Activated T-helper 17 cell treated with anti-CD3 and anti-CD28 coated beads, Interleukin-2, amount 50 U/mL, for 72 hours (primary cell): ENCODE results near the gene PARN. TPM values are rescaled to one million over a fixed set of nuclear protein-coding genes. Genes with fewer than 3 reads are reported as not detected.
A peak's percentile ranks its signal among the peaks of the same experiment; 100 is the strongest.
"Not testable (repeated sequence)": the region's sequence is repeated elsewhere in the genome, so short reads cannot be mapped to it uniquely, and the experiment has no call there.

Experiments
- ATAC-seq: fragments of 150-1000 bp; cut with Tn5 transposase; replicated peaks from 2 replicates; pipeline ENCODE4 v1.10.0; 2021; ENCODE audit warnings: mild to moderate bottlenecking, moderate library complexity
- H3K27ac Mint-ChIP-seq: one replicate; pipeline ENCODE4 v1.8.0; 2022; ENCODE audit warnings: mixed read lengths
- H3K27me3 Mint-ChIP-seq: one replicate; pipeline ENCODE4 v1.8.0; 2022; ENCODE audit warnings: mixed read lengths
- H3K36me3 Mint-ChIP-seq: one replicate; pipeline ENCODE4 v1.8.0; 2022; ENCODE audit warnings: low read depth, mild to moderate bottlenecking, mixed read lengths
- H3K4me1 Mint-ChIP-seq: one replicate; pipeline ENCODE4 v1.8.0; 2022; ENCODE audit warnings: mixed read lengths
- H3K4me3 Mint-ChIP-seq: one replicate; pipeline ENCODE4 v1.8.0; 2022; ENCODE audit warnings: mild to moderate bottlenecking, mixed read lengths
- H3K9me3 Mint-ChIP-seq: one replicate; pipeline ENCODE4 v1.8.0; 2022; ENCODE audit warnings: mixed read lengths
- total RNA-seq, 2 donors: library from RNA; stranded (reverse); gene quantifications; one replicate each; pipeline ENCODE4 v1.2.3, GENCODE V29; 2022

PARN gene
- total RNA-seq, 2 donors from 2014 or later = 28.0 to 46.3 TPM

DNA sequence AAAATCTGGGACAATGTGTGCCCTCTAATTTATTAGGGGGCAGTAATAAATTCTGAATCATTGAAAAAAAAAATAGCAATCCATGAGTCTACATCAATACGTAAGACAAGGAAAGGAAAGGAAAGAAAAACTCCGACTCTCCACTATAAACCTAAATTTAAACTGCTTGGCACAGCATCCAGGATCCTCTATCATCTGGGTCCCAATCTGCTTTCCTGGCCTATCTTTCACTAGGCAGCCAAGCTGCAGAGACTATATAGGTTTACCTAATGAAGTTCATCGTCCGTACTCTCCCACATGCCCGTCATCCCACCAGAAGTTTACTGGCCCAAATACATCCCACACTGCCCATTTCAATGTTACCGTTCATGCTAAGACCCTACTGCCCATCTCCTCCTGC is 179.2 kb downstream of the PARN start:
- H3K27me3 Mint-ChIP-seq = no peaks in the 10 kb centered on the region

GRCh38 chr16:14449790-14450480 is 180.1 kb downstream of the PARN start:
- Mint-ChIP-seq H3K4me1 (no peaks in the 10 kb centered on the region), H3K9me3 (no peaks in the 10 kb centered on the region), H3K4me3 (no peak overlapping the region), H3K27me3 (no peaks in the 10 kb centered on the region), H3K27ac (no peak overlapping the region), H3K36me3 (peaks cover 22% of the 10 kb centered on the region)
- no peak for ATAC-seq

More for the DNA sequence above, 179.2 kb downstream of the PARN start:
- Mint-ChIP-seq H3K4me1 (no peaks in the 10 kb centered on the region), H3K27ac (no peak overlapping the region), H3K36me3 (peaks cover 13% of the 10 kb centered on the region), H3K4me3 (no peak overlapping the region), H3K9me3 (no peaks in the 10 kb centered on the region)
- ATAC-seq = no peak

- Mint-ChIP-seq H3K36me3 (peaks cover 26% of the 10 kb centered on the region), H3K27ac (no peak overlapping the region), H3K9me3 (no peaks in the 10 kb centered on the region), H3K4me3 (no peak overlapping the region), H3K27me3 (no peaks in the 10 kb centered on the region), H3K4me1 (no peaks in the 10 kb centered on the region)
- no peak for ATAC-seq
These were observed 180.7 kb downstream of the PARN start for GRCh38 chr16:14449334-14449733.

- H3K9me3 Mint-ChIP-seq = no peaks in the 10 kb centered on the region
- H3K27me3 Mint-ChIP-seq = no peaks in the 10 kb centered on the region
- no peak overlapping the region for H3K4me3 Mint-ChIP-seq
- no peak overlapping the region for H3K27ac Mint-ChIP-seq
- ATAC-seq = no peak
- H3K36me3 Mint-ChIP-seq = peaks cover 26% of the 10 kb centered on the region
- no peaks in the 10 kb centered on the region for H3K4me1 Mint-ChIP-seq
These were observed 181.2 kb downstream of the PARN start for GRCh38 chr16:14448879-14449278.

DNA sequence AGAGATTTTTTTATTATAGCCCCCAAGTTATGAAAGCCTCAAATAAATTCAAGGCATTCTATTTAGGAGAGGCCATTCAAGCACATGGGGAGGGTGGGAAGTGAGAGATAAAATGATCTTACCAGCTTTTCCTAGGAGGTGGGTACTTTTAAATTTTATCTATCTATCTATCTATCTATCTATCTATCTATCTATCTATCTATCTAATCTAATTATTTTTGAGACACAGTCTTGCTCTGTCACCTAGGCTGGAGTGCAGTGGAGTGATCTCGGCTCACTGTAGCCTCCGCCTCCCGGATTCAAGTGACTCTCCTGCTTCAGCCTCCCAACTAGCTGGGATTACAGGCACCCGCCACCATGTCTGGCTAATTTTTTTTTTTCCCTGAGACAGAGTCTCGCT is 182.3 kb downstream of the PARN start:
- no peak for ATAC-seq
- no peak overlapping the region for H3K4me3 Mint-ChIP-seq
- H3K36me3 Mint-ChIP-seq = peaks cover 33% of the 10 kb centered on the region
- no peaks in the 10 kb centered on the region for H3K4me1 Mint-ChIP-seq
- H3K27me3 Mint-ChIP-seq = no peaks in the 10 kb centered on the region
- H3K9me3 Mint-ChIP-seq = no peaks in the 10 kb centered on the region
- no peak overlapping the region for H3K27ac Mint-ChIP-seq

- peak overlapping the region; percentile 58 for H3K27ac Mint-ChIP-seq
- H3K27me3 Mint-ChIP-seq = no peaks in the 10 kb centered on the region
- no peak overlapping the region for H3K4me3 Mint-ChIP-seq
- no peaks in the 10 kb centered on the region for H3K9me3 Mint-ChIP-seq
- ATAC-seq = no peak
- H3K4me1 Mint-ChIP-seq = no peaks in the 10 kb centered on the region
- H3K36me3 Mint-ChIP-seq = peaks cover 33% of the 10 kb centered on the region
These were observed 183.3 kb downstream of the PARN start for GRCh38 chr16:14446796-14447195.

GRCh38 chr16:14445937-14446715 is 183.9 kb downstream of the PARN start:
- H3K4me3 Mint-ChIP-seq = no peak overlapping the region
- no peaks in the 10 kb centered on the region for H3K9me3 Mint-ChIP-seq
- no peak overlapping the region for H3K27ac Mint-ChIP-seq
- H3K27me3 Mint-ChIP-seq = no peaks in the 10 kb centered on the region
- no peak for ATAC-seq
- peaks cover 33% of the 10 kb centered on the region for H3K36me3 Mint-ChIP-seq
- H3K4me1 Mint-ChIP-seq = no peaks in the 10 kb centered on the region

DNA sequence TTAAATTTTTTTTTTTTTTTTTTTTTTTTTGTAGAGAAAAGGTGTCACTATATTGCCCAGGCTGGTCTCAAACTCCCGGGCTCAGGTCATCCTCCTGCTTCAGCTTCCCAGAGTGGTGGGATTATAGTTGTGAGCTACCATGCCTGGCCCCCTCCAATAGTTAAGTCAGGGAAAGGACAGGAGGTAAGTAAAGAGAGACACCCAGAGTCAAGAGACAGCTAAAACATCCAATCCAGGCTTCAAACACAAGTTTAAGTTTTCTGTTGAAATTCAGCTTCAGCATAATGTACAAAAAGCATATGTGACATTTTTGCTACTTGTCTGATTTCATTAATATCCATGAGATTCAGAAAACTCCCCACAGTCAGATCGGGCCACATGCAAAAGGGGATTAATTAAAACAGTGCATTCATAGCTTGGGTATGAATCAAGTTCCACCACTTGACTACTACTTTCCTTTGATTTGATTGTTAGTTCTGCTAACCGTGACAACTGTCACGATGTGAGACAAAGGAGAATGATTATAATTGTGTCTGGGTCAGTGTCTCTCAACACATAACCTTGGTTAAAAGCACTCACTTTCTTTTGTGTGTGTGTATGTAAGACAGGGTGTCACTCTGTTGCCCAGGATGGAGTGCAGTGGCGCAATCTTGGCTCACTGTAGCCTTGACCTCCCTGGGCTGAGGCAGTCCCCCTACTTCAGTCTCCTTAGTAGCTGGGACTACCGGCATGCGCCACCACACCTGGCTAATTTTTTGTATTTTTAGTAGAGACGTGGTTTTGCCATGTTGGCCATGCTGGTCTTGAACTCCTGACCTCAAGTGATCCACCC is 184.9 kb downstream of the PARN start:
- Mint-ChIP-seq H3K9me3 (no peaks in the 10 kb centered on the region), H3K36me3 (peaks cover 33% of the 10 kb centered on the region), H3K27ac (no peak overlapping the region), H3K27me3 (no peaks in the 10 kb centered on the region), H3K4me3 (no peak overlapping the region), H3K4me1 (no peaks in the 10 kb centered on the region)
- ATAC-seq = no peak

DNA sequence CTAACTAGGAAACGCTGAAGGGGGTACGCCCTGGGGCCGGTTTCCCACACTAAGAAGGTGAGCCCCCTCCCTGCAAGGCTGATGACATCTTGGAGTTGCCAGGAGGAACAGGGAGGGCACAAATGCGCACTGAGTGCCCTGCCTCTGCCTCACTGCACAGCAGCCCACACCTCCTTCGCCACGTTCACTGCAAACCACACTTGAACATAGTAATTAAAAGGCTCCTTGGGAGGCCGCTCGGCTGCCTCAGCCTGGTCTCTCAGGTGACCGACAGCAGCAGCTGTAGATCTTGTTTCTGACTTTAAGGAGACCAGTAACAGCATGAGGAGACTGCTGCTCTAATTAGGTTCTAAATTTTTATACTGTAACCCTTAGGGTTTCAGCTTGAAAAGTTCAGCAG is 188.5 kb downstream of the PARN start:
- H3K27me3 Mint-ChIP-seq, H3K27ac Mint-ChIP-seq, ATAC-seq, H3K9me3 Mint-ChIP-seq, H3K4me3 Mint-ChIP-seq, H3K4me1 Mint-ChIP-seq: not testable (repeated sequence)
- H3K36me3 Mint-ChIP-seq = peaks cover 31% of the 10 kb centered on the region

GRCh38 chr16:14438256-14438655 is 191.8 kb downstream of the PARN start:
- H3K27ac Mint-ChIP-seq = peak overlapping the region; percentile 34

DNA sequence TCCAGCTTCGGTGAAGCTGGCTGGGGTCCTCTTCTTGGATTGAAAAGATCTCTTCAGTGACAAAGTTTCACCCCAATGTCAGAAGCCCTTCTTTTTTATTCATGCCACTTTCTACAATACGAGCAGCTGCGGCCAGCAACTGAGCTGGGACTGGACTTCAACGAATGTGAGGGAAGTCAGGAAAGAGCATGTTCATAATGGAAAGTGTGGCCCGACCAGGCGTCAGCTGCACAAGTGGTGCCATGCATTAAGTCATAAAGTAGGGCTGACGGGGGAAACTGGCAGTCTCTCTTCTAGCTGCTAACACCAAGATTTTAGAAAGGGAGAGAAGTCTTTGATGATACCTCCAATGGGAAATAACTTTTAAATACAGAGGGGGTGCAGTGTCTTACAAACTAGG is 192.6 kb downstream of the PARN start:
- H3K36me3 Mint-ChIP-seq = peaks cover 32% of the 10 kb centered on the region
- H3K4me1 Mint-ChIP-seq = no peaks in the 10 kb centered on the region
- no peaks in the 10 kb centered on the region for H3K27me3 Mint-ChIP-seq
- no peak overlapping the region for H3K4me3 Mint-ChIP-seq
- H3K9me3 Mint-ChIP-seq = no peaks in the 10 kb centered on the region
- no peak for ATAC-seq
- H3K27ac Mint-ChIP-seq = peak overlapping the region; percentile 34

More at GRCh38 chr16:14438256-14438655, 191.8 kb downstream of the PARN start:
- Mint-ChIP-seq H3K27me3 (no peaks in the 10 kb centered on the region), H3K4me1 (no peaks in the 10 kb centered on the region), H3K9me3 (no peaks in the 10 kb centered on the region), H3K36me3 (peaks cover 31% of the 10 kb centered on the region), H3K4me3 (no peak overlapping the region)
- no peak for ATAC-seq

DNA sequence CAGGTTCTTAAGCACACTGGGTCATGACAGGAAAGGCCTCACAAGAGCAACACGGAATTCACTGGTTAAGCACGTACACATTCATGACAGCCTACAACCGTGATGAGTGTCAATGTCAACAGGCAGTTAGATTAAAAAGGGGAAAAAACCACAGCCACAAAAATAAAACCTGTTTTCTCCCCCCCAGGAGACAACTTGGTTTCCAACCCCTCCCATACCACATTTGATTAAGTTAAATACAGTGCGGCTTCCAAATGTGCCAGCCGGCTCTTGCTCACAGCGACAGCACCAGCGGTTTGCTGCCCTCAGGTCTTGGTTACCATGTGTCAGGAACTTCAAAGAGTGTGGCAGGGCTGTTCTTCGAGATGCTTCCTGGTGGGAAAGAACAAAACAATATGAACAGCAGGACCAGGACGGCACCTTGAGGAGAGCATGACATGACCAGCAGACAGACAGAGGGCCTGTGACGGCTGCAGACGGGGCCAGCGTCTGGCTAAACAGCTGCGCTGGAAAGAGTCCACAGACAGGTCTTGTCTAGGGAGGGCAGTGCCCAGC is 193.6 kb downstream of the PARN start:
- Mint-ChIP-seq H3K27me3 (no peaks in the 10 kb centered on the region), H3K4me1 (no peaks in the 10 kb centered on the region), H3K4me3 (no peak overlapping the region), H3K9me3 (no peaks in the 10 kb centered on the region), H3K36me3 (peaks cover 39% of the 10 kb centered on the region), H3K27ac (peak overlapping the region; percentile 58)
- no peak for ATAC-seq

DNA sequence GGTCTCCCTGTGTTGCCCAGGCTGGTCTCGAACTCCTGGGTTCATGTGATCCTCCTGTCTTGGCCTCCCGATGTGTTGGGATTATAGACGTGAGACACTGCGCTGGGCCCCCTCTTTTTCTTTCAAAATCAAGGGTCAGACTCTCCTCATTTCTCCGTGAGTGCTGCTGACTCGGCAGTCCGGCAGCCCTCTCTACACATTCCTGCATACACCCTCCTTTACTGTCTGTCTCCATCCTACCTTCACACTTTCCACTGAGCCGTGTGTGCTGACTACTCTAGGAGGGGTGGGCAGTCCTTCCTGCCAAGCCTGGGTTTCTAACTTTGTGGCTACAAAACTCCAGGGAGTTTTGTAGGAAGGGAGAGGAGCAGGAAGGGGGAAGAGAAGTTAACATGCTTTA is 195.2 kb downstream of the PARN start:
- Mint-ChIP-seq H3K27ac (no peak overlapping the region), H3K4me1 (no peaks in the 10 kb centered on the region), H3K36me3 (peaks cover 39% of the 10 kb centered on the region), H3K27me3 (no peaks in the 10 kb centered on the region), H3K4me3 (no peak overlapping the region), H3K9me3 (no peaks in the 10 kb centered on the region)
- ATAC-seq = no peak

GRCh38 chr16:14428971-14429637 is 201.0 kb downstream of the PARN start:
- not testable (repeated sequence) for H3K27ac Mint-ChIP-seq, H3K4me3 Mint-ChIP-seq, ATAC-seq, H3K27me3 Mint-ChIP-seq, H3K4me1 Mint-ChIP-seq, H3K9me3 Mint-ChIP-seq
- H3K36me3 Mint-ChIP-seq = peaks cover 11% of the 10 kb centered on the region
